LNCAP (cell line): ENCODE measurements around the gene MEGF6.

ENCODE experiments used
- TF ChIP-seq, protein P1 (sequence below): fragments of 450-650 bp; IDR thresholded peaks from 2 replicates; pipeline ENCODE4 v1.5.1; 2017; ENCODE audit warnings: mild to moderate bottlenecking

The MEGF6 gene

DNA sequence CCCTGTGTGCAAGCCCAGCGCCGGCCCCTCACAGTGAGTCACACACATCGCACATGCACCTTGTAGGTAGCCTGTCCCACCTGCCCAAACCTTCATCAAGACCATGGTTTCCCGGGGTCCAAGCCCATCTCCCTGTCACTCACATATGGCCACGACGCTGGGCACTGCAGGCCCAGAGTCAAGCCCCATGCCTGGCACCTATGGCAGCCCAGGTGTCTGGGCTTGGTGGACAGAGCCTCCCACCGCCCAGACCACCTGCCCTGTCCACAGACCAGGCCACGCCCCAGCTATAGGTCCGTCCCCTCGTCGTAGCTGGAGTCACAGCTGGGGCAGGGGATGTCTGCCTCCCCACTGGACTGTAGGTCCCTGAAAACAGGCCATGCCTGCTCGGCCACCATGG lies 48.2 kb downstream of the MEGF6 start:
- TF ChIP-seq, protein P1, sequence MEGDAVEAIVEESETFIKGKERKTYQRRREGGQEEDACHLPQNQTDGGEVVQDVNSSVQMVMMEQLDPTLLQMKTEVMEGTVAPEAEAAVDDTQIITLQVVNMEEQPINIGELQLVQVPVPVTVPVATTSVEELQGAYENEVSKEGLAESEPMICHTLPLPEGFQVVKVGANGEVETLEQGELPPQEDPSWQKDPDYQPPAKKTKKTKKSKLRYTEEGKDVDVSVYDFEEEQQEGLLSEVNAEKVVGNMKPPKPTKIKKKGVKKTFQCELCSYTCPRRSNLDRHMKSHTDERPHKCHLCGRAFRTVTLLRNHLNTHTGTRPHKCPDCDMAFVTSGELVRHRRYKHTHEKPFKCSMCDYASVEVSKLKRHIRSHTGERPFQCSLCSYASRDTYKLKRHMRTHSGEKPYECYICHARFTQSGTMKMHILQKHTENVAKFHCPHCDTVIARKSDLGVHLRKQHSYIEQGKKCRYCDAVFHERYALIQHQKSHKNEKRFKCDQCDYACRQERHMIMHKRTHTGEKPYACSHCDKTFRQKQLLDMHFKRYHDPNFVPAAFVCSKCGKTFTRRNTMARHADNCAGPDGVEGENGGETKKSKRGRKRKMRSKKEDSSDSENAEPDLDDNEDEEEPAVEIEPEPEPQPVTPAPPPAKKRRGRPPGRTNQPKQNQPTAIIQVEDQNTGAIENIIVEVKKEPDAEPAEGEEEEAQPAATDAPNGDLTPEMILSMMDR, result no peak

DNA sequence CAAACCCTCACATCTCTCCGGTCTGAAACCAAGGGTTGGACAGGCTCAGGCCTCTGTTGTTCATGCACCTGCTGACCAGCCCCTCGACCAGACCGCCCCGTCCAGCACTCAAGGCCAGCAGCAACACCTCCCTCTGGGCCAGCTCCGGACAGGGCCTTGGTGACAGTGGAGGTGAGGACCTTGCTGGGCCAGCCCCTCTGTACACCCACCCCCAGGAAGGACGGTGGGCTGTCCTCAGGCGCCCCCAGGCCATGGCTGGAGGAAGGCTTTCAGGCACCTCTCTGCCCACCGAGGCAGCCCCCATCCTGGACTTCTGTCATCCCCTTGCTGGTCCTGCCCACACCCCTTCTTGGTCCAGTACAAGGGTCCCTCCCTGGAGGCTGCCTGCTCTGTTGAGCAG lies 48.6 kb downstream of the MEGF6 start:
- TF ChIP-seq, protein P1, result no peak

DNA sequence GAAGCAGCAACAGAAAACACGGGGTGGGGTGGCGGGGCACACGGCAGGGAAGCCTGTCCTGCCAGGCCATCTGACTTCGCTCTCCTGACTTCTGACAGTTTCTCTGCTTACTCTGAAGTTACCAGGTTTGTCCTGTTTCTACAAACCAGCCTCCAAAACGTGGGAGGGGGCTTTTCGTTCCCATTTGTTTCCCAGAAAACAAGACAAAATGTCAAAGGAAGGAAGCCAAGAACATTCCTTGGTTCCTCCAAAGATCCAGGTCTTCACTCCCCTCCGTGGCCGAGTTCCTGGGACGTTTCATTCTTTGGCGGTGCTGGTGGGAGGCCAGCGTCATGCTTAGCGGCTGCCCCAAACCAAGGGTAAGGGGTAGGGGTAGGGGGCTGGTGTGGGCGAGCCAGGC lies 49.6 kb downstream of the MEGF6 start:
- TF ChIP-seq, protein P1, result no peak

DNA sequence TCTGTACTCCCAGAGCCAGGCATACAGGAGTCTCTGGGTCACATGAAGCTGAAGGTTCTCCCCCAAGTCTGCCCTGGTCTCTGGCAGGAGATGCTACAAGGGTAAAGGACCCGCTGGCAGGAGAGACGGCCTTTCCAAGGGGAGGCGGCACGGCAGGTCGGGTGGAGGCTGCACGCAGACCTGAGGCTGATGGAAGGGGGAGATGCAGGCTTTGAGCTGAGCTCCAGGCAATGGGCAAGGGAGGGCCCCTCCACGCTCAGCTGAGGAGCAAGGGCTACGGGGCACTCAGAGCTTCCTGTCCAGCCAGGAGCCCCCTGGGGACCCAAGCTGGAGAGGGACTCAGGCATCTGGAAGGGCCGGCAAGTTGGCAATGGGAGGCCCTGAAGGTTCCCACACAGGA lies 50.3 kb downstream of the MEGF6 start:
- TF ChIP-seq, protein P1, result no peak

DNA sequence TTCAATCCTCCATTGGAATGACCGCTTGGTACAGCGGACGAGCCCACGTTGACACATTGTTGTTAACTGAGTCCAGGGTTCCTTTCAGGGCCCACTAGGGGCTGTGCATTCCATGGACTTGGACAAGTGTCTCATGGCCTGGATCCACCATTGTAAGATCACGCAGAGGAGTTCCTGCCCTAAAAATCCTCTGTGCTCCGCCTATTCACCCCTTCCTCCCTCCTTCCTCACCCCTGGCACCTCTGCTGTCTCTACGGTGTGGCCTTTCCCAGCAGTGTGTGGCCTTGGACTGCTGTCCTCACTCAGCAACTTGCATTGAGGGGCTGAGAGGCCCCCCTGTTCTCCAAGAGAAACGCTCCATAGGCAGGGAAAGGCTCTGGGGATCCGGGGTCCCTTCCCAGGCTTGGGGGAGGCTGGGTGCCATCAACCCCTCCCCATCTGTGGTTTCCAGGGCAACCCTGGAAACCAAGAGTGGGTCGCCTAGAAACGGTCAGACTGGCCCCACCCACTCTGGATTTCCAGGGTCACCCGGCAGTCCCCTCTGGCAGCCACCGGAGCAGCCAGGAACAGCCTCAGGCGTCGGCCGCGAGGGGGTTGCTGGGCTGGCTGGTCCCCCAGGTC lies 50.9 kb downstream of the MEGF6 start:
- TF ChIP-seq, protein P1, result no peak

DNA sequence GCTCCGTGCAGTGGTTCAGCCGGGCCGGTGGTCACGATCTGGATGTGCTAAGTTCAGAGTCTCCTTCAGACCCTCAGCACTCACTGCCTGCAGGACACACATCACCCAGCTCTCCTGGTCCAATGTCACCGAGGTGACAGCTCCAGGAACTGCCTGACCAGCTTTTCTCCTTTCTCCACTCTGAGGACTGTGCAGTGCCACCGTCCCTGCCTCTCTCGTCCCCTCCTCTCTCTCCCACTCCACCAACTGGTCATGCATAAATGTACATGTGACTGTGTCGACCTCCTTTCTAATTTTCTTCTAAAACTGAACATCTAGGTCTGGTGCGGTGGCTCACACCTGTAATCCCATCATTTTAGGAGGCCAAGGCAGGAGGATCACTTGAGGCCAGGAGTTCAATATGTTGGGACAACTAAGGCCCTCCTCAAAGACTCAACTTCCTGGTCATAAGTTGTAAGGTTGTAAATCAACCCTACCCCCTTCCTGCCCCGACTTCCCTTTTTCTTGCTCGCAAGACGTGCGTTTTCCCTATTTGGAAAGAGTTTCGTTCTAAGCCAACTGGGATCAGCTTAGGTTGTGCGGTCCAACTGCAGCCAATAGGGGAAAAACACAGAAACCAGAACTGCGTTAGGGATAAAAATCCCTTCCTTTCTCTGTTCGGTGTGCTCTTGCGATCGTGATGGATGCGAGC lies 53.1 kb downstream of the MEGF6 start:
- TF ChIP-seq, protein P1, result no peak

DNA sequence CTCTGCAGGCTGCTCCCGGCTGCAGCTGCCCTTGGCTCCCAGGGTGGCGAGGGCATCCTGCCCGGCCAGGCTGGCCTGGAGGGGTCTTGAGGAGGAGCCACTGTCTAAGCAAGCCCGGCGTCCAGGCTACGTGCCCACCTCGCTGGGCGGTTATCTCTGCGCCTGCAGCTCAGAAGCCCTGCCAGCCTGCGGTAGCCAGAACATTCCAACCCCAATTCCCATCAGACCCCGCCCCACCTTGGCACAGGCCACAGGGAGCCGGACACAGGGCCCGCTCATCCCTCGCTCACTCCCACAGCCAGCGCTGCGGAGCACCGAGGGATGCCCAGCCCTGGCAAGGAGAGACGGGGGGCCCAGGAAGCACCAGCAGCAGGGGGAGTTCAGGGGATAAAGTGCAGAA lies 53.9 kb downstream of the MEGF6 start:
- TF ChIP-seq, protein P1, result no peak

DNA sequence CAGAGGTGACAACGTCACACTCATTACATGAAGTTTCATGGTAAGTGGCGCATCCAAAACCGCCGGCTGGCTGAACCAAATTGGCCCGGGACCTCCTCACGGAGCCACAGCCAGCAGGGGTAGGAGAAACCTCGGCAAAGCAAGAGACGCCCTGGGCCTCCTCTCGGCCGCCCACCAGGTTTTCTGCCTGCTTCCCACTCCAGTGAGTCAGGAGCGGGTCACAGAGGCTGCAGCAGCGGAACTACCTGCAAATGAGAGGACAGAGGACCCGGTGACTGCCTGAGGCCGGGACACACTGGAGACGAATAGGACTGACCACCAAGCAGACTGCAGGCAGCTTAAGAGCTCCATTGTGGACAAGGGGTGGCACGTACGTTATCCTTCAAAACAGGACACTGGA lies 55.0 kb downstream of the MEGF6 start:
- TF ChIP-seq, protein P1, result no peak
